Measurements from ENCODE around the gene FNBP1. TPM values are rescaled to one million over a fixed set of nuclear protein-coding genes. Genes with fewer than 3 reads are reported as not detected.

The FNBP1 gene
- polyA plus RNA-seq, 3 donors: 37.6 to 60.7 (median 51.4) TPM

DNA sequence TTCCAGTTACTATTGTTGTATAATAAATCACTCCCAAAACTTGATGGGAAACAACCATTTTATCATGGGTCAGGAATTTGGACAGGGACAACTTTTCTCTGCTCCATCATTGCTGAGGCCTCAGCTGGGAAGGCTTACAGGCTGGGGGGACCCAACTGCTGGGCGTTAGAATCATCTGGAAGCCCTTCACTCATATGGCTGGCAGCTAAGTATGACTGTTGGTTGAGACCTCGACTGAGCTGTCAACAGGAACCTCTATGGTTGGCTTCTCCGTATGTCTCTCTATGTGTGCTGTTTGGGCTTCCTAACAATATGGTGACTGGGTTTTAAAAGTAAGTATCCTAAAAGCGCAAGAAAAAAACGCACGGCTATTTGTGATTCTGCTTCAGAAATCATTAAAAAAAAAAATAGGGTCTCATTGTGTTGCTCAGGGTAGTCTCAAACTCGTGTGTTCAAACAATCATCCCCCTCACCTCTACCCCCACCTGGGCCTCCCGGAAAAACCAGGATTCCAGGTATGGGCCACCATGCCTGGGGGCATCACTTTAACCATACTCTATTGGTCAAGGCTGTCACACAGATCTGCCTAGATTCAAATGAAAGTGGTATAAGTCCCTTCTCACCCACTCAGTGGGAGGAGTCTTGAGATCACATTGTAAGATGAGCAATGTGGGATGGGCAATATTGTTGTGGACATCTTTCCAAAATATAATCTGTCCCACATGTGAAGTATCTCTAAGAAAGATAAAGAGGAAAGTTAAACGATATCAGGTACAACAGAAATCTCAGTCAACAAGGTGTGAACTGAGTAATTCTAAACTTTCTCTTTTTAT, 15.2 kb downstream of the FNBP1 start:
- TF ChIP-seq, protein P1, sequence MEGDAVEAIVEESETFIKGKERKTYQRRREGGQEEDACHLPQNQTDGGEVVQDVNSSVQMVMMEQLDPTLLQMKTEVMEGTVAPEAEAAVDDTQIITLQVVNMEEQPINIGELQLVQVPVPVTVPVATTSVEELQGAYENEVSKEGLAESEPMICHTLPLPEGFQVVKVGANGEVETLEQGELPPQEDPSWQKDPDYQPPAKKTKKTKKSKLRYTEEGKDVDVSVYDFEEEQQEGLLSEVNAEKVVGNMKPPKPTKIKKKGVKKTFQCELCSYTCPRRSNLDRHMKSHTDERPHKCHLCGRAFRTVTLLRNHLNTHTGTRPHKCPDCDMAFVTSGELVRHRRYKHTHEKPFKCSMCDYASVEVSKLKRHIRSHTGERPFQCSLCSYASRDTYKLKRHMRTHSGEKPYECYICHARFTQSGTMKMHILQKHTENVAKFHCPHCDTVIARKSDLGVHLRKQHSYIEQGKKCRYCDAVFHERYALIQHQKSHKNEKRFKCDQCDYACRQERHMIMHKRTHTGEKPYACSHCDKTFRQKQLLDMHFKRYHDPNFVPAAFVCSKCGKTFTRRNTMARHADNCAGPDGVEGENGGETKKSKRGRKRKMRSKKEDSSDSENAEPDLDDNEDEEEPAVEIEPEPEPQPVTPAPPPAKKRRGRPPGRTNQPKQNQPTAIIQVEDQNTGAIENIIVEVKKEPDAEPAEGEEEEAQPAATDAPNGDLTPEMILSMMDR (IDR thresholded peaks at IDR 0.05): no peak
- no peaks in the 10 kb centered on the region for H3K27me3 ChIP-seq (ENCODE audit: control insufficient read depth in 2 of 2, insufficient read depth in 2 of 2, low read length in 2 of 2)
- peaks cover 74 to 89% of the 10 kb centered on the region in 2 donors for H3K4me1 ChIP-seq (ENCODE audit: control insufficient read depth in 1 of 2, insufficient read depth in 2 of 2, low read length in 2 of 2)
- H2AFZ ChIP-seq (ENCODE audit: insufficient read depth, low read depth, low read length, poor library complexity, severe bottlenecking): no peak overlapping the region
- H3K4me3 Mint-ChIP-seq: peak overlapping the region in 1 of 2 donors; percentile 21
- peak in 1 of 3 donors; percentile 34 for DNase-seq
- peaks cover 0 to 6% (median 3%) of the 10 kb centered on the region in 7 donors for H3K9me3 Mint-ChIP-seq
- peak overlapping the region in 1 of 3 experiments; percentile 49 for H3K4me3 ChIP-seq (replicated peaks in 1 of 3; ENCODE audit: low read depth in 2 of 3, low read length in 3 of 3)
- H3K27ac ChIP-seq (ENCODE audit: low read depth in 1 of 2, low read length in 2 of 2): peak overlapping the region; percentile 90 to 92
- intact Hi-C loops (cut with micrococcal nuclease): no loop called here
- H4K20me1 ChIP-seq (ENCODE audit: insufficient read depth, low read length): peaks cover 96% of the 10 kb centered on the region
- no peak overlapping the region for H3K9ac ChIP-seq (ENCODE audit: insufficient read depth, low read length, poor library complexity, severe bottlenecking)
- H3K79me2 ChIP-seq (ENCODE audit: insufficient read depth, low read length): peaks cover 100% of the 10 kb centered on the region
- H3K27me3 Mint-ChIP-seq (ENCODE audit: low read depth in 3 of 3): peaks cover 0 to 1% (median 0%) of the 10 kb centered on the region in 3 donors
- H3K36me3 ChIP-seq (replicated peaks in 1 of 2; ENCODE audit: control insufficient read depth in 1 of 2, insufficient read depth in 2 of 2, low read length in 2 of 2): no peaks in the 10 kb centered on the region
- peaks cover 0 to 2% of the 10 kb centered on the region in 2 donors for H3K9me3 ChIP-seq (replicated peaks in 1 of 2; ENCODE audit: control insufficient read depth in 1 of 2, insufficient read depth in 1 of 2, low read length in 2 of 2)
- H3K4me2 ChIP-seq (replicated peaks; ENCODE audit: extremely low read depth, low read length, poor library complexity, severe bottlenecking): peak overlapping the region; percentile 46
- WGBS (ENCODE audit: insufficient coverage): 74% methylated on average over 3 of the region's 9 CpGs
- H3K36me3 Mint-ChIP-seq: peaks cover 16 to 18% of the 10 kb centered on the region in 2 donors
- H3K27ac Mint-ChIP-seq: peak overlapping the region; percentile 89 to 97 (median 92)
- peaks cover 94% of the 10 kb centered on the region for H3K4me1 Mint-ChIP-seq

- no peaks in the 10 kb centered on the region for H3K36me3 ChIP-seq (replicated peaks in 1 of 2; ENCODE audit: control insufficient read depth in 1 of 2, insufficient read depth in 2 of 2, low read length in 2 of 2)
- H3K27me3 ChIP-seq (ENCODE audit: control insufficient read depth in 2 of 2, insufficient read depth in 2 of 2, low read length in 2 of 2): no peaks in the 10 kb centered on the region
- Mint-ChIP-seq H3K27ac (peak overlapping the region; percentile 89 to 97 (median 92)), H3K4me1 (peaks cover 90% of the 10 kb centered on the region), H3K27me3 (ENCODE audit: low read depth in 3 of 3) (peaks cover 0 to 1% (median 0%) of the 10 kb centered on the region in 3 donors), H3K36me3 (peaks cover 19 to 25% of the 10 kb centered on the region in 2 donors), H3K9me3 (peaks cover 0 to 6% (median 3%) of the 10 kb centered on the region in 7 donors), H3K4me3 (peak overlapping the region in 1 of 2 donors; percentile 20)
- H3K4me1 ChIP-seq (ENCODE audit: control insufficient read depth in 1 of 2, insufficient read depth in 2 of 2, low read length in 2 of 2): peaks cover 74 to 91% of the 10 kb centered on the region in 2 donors
- peak overlapping the region; percentile 46 for H3K4me2 ChIP-seq (replicated peaks; ENCODE audit: extremely low read depth, low read length, poor library complexity, severe bottlenecking)
- no peak overlapping the region for H2AFZ ChIP-seq (ENCODE audit: insufficient read depth, low read depth, low read length, poor library complexity, severe bottlenecking)
- no CpG with 5 or more reads among the region's 2 CpGs for WGBS (ENCODE audit: insufficient coverage)
- peaks cover 0 to 2% of the 10 kb centered on the region in 2 donors for H3K9me3 ChIP-seq (replicated peaks in 1 of 2; ENCODE audit: control insufficient read depth in 1 of 2, insufficient read depth in 1 of 2, low read length in 2 of 2)
- TF ChIP-seq, protein P1 (IDR thresholded peaks at IDR 0.05): no peak
- DNase-seq: peak; percentile 81 to 95 (median 94)
- peaks cover 96% of the 10 kb centered on the region for H4K20me1 ChIP-seq (ENCODE audit: insufficient read depth, low read length)
- no peak overlapping the region for H3K9ac ChIP-seq (ENCODE audit: insufficient read depth, low read length, poor library complexity, severe bottlenecking)
- peak overlapping the region; percentile 90 to 92 for H3K27ac ChIP-seq (ENCODE audit: low read depth in 1 of 2, low read length in 2 of 2)
- H3K4me3 ChIP-seq (replicated peaks in 1 of 3; ENCODE audit: low read depth in 2 of 3, low read length in 3 of 3): peak overlapping the region in 1 of 3 experiments; percentile 49
- H3K79me2 ChIP-seq (ENCODE audit: insufficient read depth, low read length): peaks cover 100% of the 10 kb centered on the region
- intact Hi-C loops (cut with micrococcal nuclease): no loop called here
These were observed 16.2 kb downstream of the FNBP1 start for GRCh38 chr9:130026583-130027340.
